ENCODE measurements around the gene IDH3A. TPM values are rescaled to one million over a fixed set of nuclear protein-coding genes. Genes with fewer than 3 reads are reported as not detected.

IDH3A gene
- total RNA-seq, 1 experiment from 2014 or later: 40.2 TPM

GRCh38 chr15:78142332-78142731 lies 6.8 kb upstream of the IDH3A start:
- no peak overlapping the region for H3K9ac ChIP-seq (ENCODE audit: extremely low read depth, insufficient read length, low read length)
- no peaks in the 10 kb centered on the region for H3K9me3 ChIP-seq (ENCODE audit: control insufficient read depth, low read depth, low read length)
- peaks cover under 1% of the 10 kb centered on the region; the same call in 1 of the 2 replicates for H3K27me3 Mint-ChIP-seq (ENCODE audit: low read depth)
- H2BK15ac ChIP-seq (ENCODE audit: low read depth, low read length): no peak overlapping the region
- H4K91ac ChIP-seq (ENCODE audit: insufficient read length, low read depth, low read length): no peak overlapping the region
- no peaks in the 10 kb centered on the region for H4K20me1 ChIP-seq (ENCODE audit: control insufficient read depth, insufficient read depth, insufficient read length)
- no peak overlapping the region for H3K4me2 ChIP-seq (ENCODE audit: insufficient read depth, insufficient read length, low read length)
- no peak overlapping the region for H3K18ac ChIP-seq (ENCODE audit: insufficient read length, low read depth, low read length)
- H2AFZ ChIP-seq (ENCODE audit: low read length): no peak overlapping the region
- no peak overlapping the region for H2BK12ac ChIP-seq (ENCODE audit: insufficient read length, low read depth, low read length)
- whole genome bisulfite sequencing (ENCODE audit: extremely low coverage, insufficient read length, low lambda C conversion rate): no CpG with 5 or more reads among the region's 3 CpGs
- DNase-seq: no peak
- H3K56ac ChIP-seq (ENCODE audit: insufficient read length, low read depth, low read length): no peak overlapping the region
- H2BK120ac ChIP-seq (ENCODE audit: low read depth, low read length, poor library complexity, severe bottlenecking): no peak overlapping the region
- no peaks in the 10 kb centered on the region for H3K79me2 ChIP-seq (ENCODE audit: insufficient read depth, low read length)
- H2BK5ac ChIP-seq (ENCODE audit: insufficient read length, low read length): no peak overlapping the region
- H3K9me3 Mint-ChIP-seq: no peaks in the 10 kb centered on the region
- no peaks in the 10 kb centered on the region for H3K36me3 Mint-ChIP-seq (ENCODE audit: insufficient read depth in 1 of 3, low read depth in 3 of 3)
- H4K5ac ChIP-seq (ENCODE audit: insufficient read length, low read depth, low read length): no peak overlapping the region
- no peaks in the 10 kb centered on the region for H3K23me2 ChIP-seq (ENCODE audit: insufficient read length, low read depth, low read length, poor library complexity, severe bottlenecking)
- H3K27me3 ChIP-seq (ENCODE audit: insufficient read depth, low read length): no peaks in the 10 kb centered on the region
- H3K14ac ChIP-seq (ENCODE audit: insufficient read depth, low read length): no peak overlapping the region
- no peak overlapping the region for H3K4me3 Mint-ChIP-seq
- H2BK20ac ChIP-seq (ENCODE audit: low read depth, low read length, poor library complexity, severe bottlenecking): no peak overlapping the region
- H3K4me1 Mint-ChIP-seq: peaks cover 7 to 12% of the 10 kb centered on the region in 2 experiments; a peak in 3 of 4 replicates
- no peak overlapping the region for H3K23ac ChIP-seq (ENCODE audit: insufficient read length, low read depth, low read length)
- no peak overlapping the region for H4K8ac ChIP-seq (replicated peaks; ENCODE audit: insufficient read length, low read depth, low read length)
- TF ChIP-seq CTCF (conservative IDR thresholded peaks at IDR 0.05): no peak
- H2AK5ac ChIP-seq (ENCODE audit: insufficient read length, low read length): no peak overlapping the region
- peak overlapping the region in 2 of 3 experiments; percentile 1 to 30; a peak in 1 of 7 replicates for H3K27ac Mint-ChIP-seq
- H3K79me1 ChIP-seq (ENCODE audit: insufficient read depth, low read depth, low read length, poor library complexity, severe bottlenecking): no peaks in the 10 kb centered on the region
- H3K4ac ChIP-seq (ENCODE audit: low read depth, low read length): no peak overlapping the region
- no peak overlapping the region for H3T11ph ChIP-seq (ENCODE audit: low read length)
- H3K4me1 ChIP-seq (ENCODE audit: insufficient read depth, low read length): no peaks in the 10 kb centered on the region
- no peak overlapping the region for H3K27ac ChIP-seq (ENCODE audit: insufficient read length, low read depth, low read length)
